Common myeloid progenitor, CD34-positive (primary cell): ENCODE results near the gene TDRD12.

ENCODE experiments used
- CTCF ChIA-PET: fragments of 350-600 bp; sonication (Branson Sonifier 250); formaldehyde crosslinking; loops from one replicate; lab custom pipeline; 2021; ENCODE audit warnings: antibody characterized with exemption; lab: Charles Lee
- POLR2A ChIA-PET: fragments of 350-600 bp; sonication (Branson Sonifier 250); formaldehyde crosslinking; loops from one replicate; lab custom pipeline; 2021; ENCODE audit warnings: antibody characterized with exemption; lab: Charles Lee
- DNase-seq, 3 donors: peaks; one replicate each; pipeline versions ENCODE4 v3.0.0 to v3.0.0-alpha.2; 2013
- H3K27ac ChIP-seq, 2 experiments: 1 replicate in 1 of 2; 2 replicates in 1 of 2; pipeline ENCODE4 v1.7.0; 2013; ENCODE audit warnings: inconsistent platforms in 2 of 2, low read length in 2 of 2, mild to moderate bottlenecking in 2 of 2, low read depth in 1 of 2, moderate library complexity in 1 of 2; ENCODE audit not compliant: severe bottlenecking in 2 of 2, insufficient read depth in 1 of 2, poor library complexity in 1 of 2
- H3K27me3 ChIP-seq, 5 experiments: replicated peaks in 2 of 5; 1 replicate in 3 of 5; 2 replicates in 2 of 5; pipeline versions ENCODE4 v1.6.1 to v1.7.0; 2013; ENCODE audit warnings: low read length in 4 of 5, mild to moderate bottlenecking in 2 of 5, moderate library complexity in 2 of 5, inconsistent platforms in 1 of 5; ENCODE audit not compliant: insufficient read depth in 5 of 5, control insufficient read depth in 4 of 5
- H3K36me3 ChIP-seq, 4 experiments: 1 replicate in 2 of 4; 2 replicates in 2 of 4; pipeline versions ENCODE4 v1.6.1 to v1.7.0; 2013; ENCODE audit warnings: low read length in 3 of 4, control low read depth in 1 of 4, mild to moderate bottlenecking in 1 of 4; ENCODE audit not compliant: control insufficient read depth in 4 of 4, insufficient read depth in 4 of 4
- H3K4me1 ChIP-seq, 4 experiments: 1 replicate in 3 of 4; 2 replicates in 1 of 4; pipeline versions ENCODE4 v1.6.1 to v1.7.1; 2013; ENCODE audit warnings: low read length in 3 of 4, mild to moderate bottlenecking in 3 of 4, control low read depth in 1 of 4, inconsistent platforms in 1 of 4, moderate library complexity in 1 of 4; ENCODE audit not compliant: control insufficient read depth in 4 of 4, insufficient read depth in 4 of 4; ENCODE audit errors: control extremely low read depth in 1 of 4
- H3K4me3 ChIP-seq, 7 experiments: 1 replicate in 4 of 7; 2 replicates in 3 of 7; pipeline versions ENCODE4 v1.5.1 to v1.7.0; 2013; ENCODE audit warnings: mild to moderate bottlenecking in 7 of 7, low read length in 6 of 7, moderate library complexity in 6 of 7, inconsistent platforms in 2 of 7, low read depth in 2 of 7, control low read depth in 1 of 7; ENCODE audit not compliant: insufficient read depth in 4 of 7, control insufficient read depth in 1 of 7; ENCODE audit errors: extremely low read depth in 1 of 7
- H3K9me3 ChIP-seq, 5 experiments: 1 replicate in 4 of 5; 2 replicates in 1 of 5; pipeline versions ENCODE4 v1.6.1 to v1.7.1; 2013; ENCODE audit warnings: low read length in 4 of 5, mild to moderate bottlenecking in 2 of 5, inconsistent platforms in 1 of 5, low read depth in 1 of 5, moderate library complexity in 1 of 5; ENCODE audit not compliant: control insufficient read depth in 4 of 5, insufficient read depth in 2 of 5; ENCODE audit errors: control extremely low read depth in 1 of 5
- WGBS: methylation state at CpG from one replicate; pipeline ENCODE4 v1.1.5; 2013; ENCODE audit not compliant: insufficient coverage; 5-methylcytosine and 5-hydroxymethylcytosine counted together

TDRD12 gene

GRCh38 chr19:32858155-32858554 is 138.6 kb downstream of the TDRD12 start:
- Histone ChIP-seq H3K4me1 (no peaks in the 10 kb centered on the region), H3K27me3 (no peaks in the 10 kb centered on the region), H3K4me3 (no peak overlapping the region), H3K9me3 (no peaks in the 10 kb centered on the region), H3K36me3 (no peaks in the 10 kb centered on the region), H3K27ac (no peak overlapping the region)
- no peak for DNase-seq
- ChIA-PET CTCF (no interaction called here), POLR2A (no interaction called here)
- WGBS, result 98% methylated on average over 13 of the region's 13 CpGs

- ChIA-PET POLR2A (no interaction called here), CTCF (no interaction called here)
- Histone ChIP-seq H3K27ac (no peak overlapping the region), H3K4me3 (no peak overlapping the region), H3K27me3 (no peaks in the 10 kb centered on the region), H3K9me3 (no peaks in the 10 kb centered on the region), H3K36me3 (no peaks in the 10 kb centered on the region), H3K4me1 (no peaks in the 10 kb centered on the region)
- no peak for DNase-seq
- WGBS, result 98% methylated on average over 8 of the region's 10 CpGs
Observed at GRCh38 chr19:32858559-32858958, 139.0 kb downstream of the TDRD12 start.

GRCh38 chr19:32859591-32859990 is 140.0 kb downstream of the TDRD12 start:
- no peaks in the 10 kb centered on the region for H3K9me3 ChIP-seq
- H3K4me3 ChIP-seq, result no peak overlapping the region
- POLR2A ChIA-PET, result no interaction called here
- 98% methylated on average over 18 of the region's 19 CpGs for WGBS
- CTCF ChIA-PET, result no interaction called here
- H3K4me1 ChIP-seq, result no peaks in the 10 kb centered on the region
- H3K27me3 ChIP-seq, result no peaks in the 10 kb centered on the region
- no peaks in the 10 kb centered on the region for H3K36me3 ChIP-seq
- H3K27ac ChIP-seq, result no peak overlapping the region
- no peak for DNase-seq

GRCh38 chr19:32861596-32861995 is 142.0 kb downstream of the TDRD12 start:
- no peaks in the 10 kb centered on the region for H3K27me3 ChIP-seq
- H3K9me3 ChIP-seq, result no peaks in the 10 kb centered on the region
- 80% methylated on average over 1 of the region's 3 CpGs for WGBS
- no peaks in the 10 kb centered on the region for H3K4me1 ChIP-seq
- DNase-seq, result no peak
- no peaks in the 10 kb centered on the region for H3K36me3 ChIP-seq
- POLR2A ChIA-PET, result no interaction called here
- CTCF ChIA-PET, result no interaction called here
- H3K4me3 ChIP-seq, result no peak overlapping the region
- H3K27ac ChIP-seq, result no peak overlapping the region

- Histone ChIP-seq H3K36me3 (no peaks in the 10 kb centered on the region), H3K27me3 (no peaks in the 10 kb centered on the region), H3K4me1 (no peaks in the 10 kb centered on the region), H3K27ac (no peak overlapping the region), H3K4me3 (no peak overlapping the region), H3K9me3 (no peaks in the 10 kb centered on the region)
- CTCF ChIA-PET, result no interaction called here
- 95% methylated on average over 18 of the region's 19 CpGs for WGBS
- no peak for DNase-seq
- POLR2A ChIA-PET, result no interaction called here
Observed at GRCh38 chr19:32862173-32862572, 142.6 kb downstream of the TDRD12 start.

GRCh38 chr19:32862741-32863140 is 143.2 kb downstream of the TDRD12 start:
- Histone ChIP-seq H3K36me3 (no peaks in the 10 kb centered on the region), H3K4me3 (no peak overlapping the region), H3K4me1 (no peaks in the 10 kb centered on the region), H3K27me3 (no peaks in the 10 kb centered on the region), H3K9me3 (no peaks in the 10 kb centered on the region), H3K27ac (no peak overlapping the region)
- no peak for DNase-seq
- CTCF ChIA-PET, result no interaction called here
- WGBS, result 98% methylated on average over 8 of the region's 14 CpGs
- POLR2A ChIA-PET, result no interaction called here

- CTCF ChIA-PET, result no interaction called here
Observed at GRCh38 chr19:32863301-32863700, 143.7 kb downstream of the TDRD12 start.

More at GRCh38 chr19:32863301-32863700, 143.7 kb downstream of the TDRD12 start:
- POLR2A ChIA-PET, result no interaction called here
- DNase-seq, result no peak
- H3K27ac ChIP-seq, result no peak overlapping the region
- H3K4me1 ChIP-seq, result no peaks in the 10 kb centered on the region
- H3K36me3 ChIP-seq, result no peaks in the 10 kb centered on the region
- no peaks in the 10 kb centered on the region for H3K9me3 ChIP-seq
- 100% methylated on average over 4 of the region's 8 CpGs for WGBS
- H3K4me3 ChIP-seq, result no peak overlapping the region
- H3K27me3 ChIP-seq, result no peaks in the 10 kb centered on the region
